Measurements from ENCODE around the gene MFAP1.
A peak's percentile ranks its signal among the peaks of the same experiment; 100 is the strongest.

DNA sequence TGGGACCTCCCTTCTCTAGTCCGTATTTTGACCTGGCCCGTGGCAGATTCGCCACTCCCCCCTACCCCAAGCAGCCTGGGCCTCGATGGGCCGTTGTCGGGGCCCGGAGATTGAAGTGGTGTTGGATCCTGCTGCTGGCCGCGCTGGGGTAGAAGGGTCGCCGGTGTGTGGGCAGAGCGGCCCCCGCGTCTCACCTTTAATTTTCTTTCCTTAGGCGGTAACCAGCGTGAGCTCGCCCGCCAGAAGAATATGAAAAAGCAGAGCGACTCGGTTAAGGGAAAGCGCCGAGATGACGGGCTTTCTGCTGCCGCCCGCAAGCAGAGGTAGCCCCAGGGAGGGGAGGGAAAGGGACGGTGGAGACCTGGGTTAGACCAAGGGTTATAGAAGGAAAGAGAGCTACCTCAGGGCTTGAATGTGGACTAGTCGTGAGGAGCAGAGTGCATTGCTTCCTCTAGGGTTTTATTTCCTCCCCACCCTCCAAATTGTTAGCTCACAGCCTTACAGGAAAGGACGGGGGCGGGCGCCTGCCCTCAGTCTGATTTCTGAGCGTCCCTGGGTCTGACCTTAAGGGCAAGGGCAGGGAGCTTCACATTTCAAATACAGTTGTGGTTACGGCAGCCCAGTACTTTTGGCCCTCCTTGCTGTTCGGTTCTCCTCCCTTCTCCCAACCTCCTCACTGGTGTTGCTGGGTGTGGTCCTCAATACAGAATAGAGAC lies 31.6 kb downstream of the MFAP1 start:
- peak; percentile 11 to 22 for TF ChIP-seq POLR2A (IDR thresholded peaks at IDR 0.05)
- TF ChIP-seq, protein P1, sequence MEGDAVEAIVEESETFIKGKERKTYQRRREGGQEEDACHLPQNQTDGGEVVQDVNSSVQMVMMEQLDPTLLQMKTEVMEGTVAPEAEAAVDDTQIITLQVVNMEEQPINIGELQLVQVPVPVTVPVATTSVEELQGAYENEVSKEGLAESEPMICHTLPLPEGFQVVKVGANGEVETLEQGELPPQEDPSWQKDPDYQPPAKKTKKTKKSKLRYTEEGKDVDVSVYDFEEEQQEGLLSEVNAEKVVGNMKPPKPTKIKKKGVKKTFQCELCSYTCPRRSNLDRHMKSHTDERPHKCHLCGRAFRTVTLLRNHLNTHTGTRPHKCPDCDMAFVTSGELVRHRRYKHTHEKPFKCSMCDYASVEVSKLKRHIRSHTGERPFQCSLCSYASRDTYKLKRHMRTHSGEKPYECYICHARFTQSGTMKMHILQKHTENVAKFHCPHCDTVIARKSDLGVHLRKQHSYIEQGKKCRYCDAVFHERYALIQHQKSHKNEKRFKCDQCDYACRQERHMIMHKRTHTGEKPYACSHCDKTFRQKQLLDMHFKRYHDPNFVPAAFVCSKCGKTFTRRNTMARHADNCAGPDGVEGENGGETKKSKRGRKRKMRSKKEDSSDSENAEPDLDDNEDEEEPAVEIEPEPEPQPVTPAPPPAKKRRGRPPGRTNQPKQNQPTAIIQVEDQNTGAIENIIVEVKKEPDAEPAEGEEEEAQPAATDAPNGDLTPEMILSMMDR (IDR thresholded peaks at IDR 0.05 in 4 of 5, conservative IDR thresholded peaks at IDR 0.05 in 1 of 5), result peak in 3 of 5 experiments; percentile 14 to 24 (median 16)

Measured in gastrocnemius medialis (tissue), 4 donors.